KOPT-K1 (cell line): ENCODE measurements around the gene EED.
"Not testable (repeated sequence)": the region's sequence is repeated elsewhere in the genome, so short reads cannot be mapped to it uniquely, and the experiment has no call there.

Experiments used
- H3K27ac ChIP-seq: fragments of 200-600 bp; sonication (generic); 2 replicates; pipeline ENCODE4 v1.5.1; 2016; ENCODE audit warnings: antibody characterized with exemption, mild to moderate bottlenecking, low read depth, low read length; ENCODE audit not compliant: poor library complexity, severe bottlenecking
- H3K36me3 ChIP-seq: fragments of 200-600 bp; sonication (generic); 2 replicates; pipeline ENCODE4 v1.5.1; 2017; ENCODE audit warnings: antibody characterized with exemption, mild to moderate bottlenecking, low read length, moderate library complexity; ENCODE audit not compliant: insufficient read depth
- H3K9me3 ChIP-seq: fragments of 200-600 bp; sonication (generic); 2 replicates; pipeline ENCODE4 v1.5.1; 2017; ENCODE audit warnings: antibody characterized with exemption, low read length, mild to moderate bottlenecking; ENCODE audit not compliant: insufficient read depth, poor library complexity, severe bottlenecking

Gene EED

DNA sequence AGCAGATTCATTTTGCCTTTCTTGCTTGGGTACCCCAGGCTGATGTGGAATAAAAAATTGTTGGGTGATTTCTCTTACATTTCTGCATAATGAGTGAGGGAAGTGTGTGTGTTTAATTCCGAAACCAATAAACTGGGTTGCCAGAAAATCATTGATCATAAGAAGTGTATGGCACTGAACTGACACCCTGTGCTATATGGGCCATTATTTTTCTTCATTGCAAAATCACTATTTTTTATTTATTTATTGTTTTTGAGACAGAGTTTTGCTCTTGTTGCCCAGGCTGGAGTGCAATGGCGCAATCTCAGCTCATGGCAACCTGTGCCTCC is 42.9 kb downstream of the EED start:
- H3K27ac ChIP-seq, result no peak overlapping the region
- H3K36me3 ChIP-seq, result peaks cover 22% of the 10 kb centered on the region; the same call in 1 of the 2 replicates
- H3K9me3 ChIP-seq, result no peaks in the 10 kb centered on the region

DNA sequence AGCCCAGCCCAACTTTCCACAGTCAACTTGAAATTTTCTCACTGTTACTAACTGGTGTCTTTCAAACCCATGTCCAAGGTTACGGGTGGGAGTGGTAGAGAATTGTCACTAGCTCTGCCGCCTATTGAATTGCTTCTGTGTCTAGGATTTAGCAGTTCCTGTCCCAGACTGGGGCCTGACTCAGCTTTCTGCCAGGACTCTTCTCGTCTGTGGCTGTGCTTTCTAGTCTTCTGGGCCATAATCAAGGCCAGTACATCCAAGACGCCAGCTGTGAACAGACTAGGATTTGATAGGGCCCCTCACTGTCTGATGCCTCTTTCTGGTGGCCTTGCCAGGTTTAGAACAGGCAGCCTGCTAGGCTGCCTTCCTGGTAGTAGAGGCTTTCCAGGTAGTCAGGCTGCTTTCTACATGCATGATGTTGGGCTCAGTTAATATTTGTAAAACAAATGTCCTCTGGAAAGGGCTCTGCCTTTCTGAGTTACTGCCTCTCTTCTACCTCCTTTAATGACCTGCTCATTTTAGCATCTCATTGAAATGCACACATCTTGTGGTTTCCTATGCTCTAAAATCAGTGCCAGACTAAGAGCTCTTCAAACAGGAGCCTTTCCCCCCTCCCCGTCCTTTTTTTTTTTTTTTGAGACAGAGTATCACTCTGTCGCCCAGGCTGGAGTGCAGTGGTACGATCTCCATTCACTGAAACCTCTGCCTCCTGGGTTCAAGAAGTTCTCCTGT is 44.4 kb downstream of the EED start:
- H3K9me3 ChIP-seq, result no peaks in the 10 kb centered on the region
- peaks cover 9% of the 10 kb centered on the region; the same call in 1 of the 2 replicates for H3K36me3 ChIP-seq
- H3K27ac ChIP-seq, result no peak overlapping the region

DNA sequence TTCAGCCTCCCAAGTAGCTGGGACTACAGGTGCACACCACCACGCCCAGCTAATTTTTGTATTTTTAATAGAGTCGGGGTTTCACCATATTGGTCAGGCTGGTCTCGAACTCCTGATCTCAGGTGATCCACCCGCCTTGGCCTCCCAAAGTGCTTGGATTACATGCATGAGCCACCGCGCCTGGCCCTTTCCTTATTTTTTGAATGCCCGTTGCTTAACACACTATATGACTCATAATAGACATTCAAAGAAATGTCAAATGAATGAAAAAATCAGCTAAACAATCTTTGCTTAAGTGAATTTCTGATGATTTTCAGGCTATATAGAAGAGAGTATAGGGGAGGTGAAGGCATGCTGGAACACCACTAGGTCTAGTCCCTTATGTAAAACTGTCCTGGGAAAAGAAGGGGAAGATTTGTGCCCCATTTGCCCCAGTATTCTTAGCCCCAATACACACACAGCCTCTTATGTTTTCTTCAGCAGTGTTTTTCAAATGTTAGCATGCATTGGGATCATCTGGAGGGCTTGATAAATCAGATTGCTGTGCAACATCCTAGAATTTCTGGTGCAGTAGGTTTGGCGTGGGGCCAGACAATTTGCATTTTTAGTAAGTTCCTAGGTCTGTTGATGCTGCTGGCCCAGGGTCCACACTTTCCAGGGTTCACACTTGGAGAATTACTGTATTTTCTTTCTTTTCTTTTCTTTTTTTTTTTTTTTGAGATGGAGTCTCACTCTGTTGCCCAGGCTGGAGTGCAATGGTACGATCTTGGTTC is 45.1 kb downstream of the EED start:
- H3K9me3 ChIP-seq, H3K27ac ChIP-seq, H3K36me3 ChIP-seq: not testable (repeated sequence)

DNA sequence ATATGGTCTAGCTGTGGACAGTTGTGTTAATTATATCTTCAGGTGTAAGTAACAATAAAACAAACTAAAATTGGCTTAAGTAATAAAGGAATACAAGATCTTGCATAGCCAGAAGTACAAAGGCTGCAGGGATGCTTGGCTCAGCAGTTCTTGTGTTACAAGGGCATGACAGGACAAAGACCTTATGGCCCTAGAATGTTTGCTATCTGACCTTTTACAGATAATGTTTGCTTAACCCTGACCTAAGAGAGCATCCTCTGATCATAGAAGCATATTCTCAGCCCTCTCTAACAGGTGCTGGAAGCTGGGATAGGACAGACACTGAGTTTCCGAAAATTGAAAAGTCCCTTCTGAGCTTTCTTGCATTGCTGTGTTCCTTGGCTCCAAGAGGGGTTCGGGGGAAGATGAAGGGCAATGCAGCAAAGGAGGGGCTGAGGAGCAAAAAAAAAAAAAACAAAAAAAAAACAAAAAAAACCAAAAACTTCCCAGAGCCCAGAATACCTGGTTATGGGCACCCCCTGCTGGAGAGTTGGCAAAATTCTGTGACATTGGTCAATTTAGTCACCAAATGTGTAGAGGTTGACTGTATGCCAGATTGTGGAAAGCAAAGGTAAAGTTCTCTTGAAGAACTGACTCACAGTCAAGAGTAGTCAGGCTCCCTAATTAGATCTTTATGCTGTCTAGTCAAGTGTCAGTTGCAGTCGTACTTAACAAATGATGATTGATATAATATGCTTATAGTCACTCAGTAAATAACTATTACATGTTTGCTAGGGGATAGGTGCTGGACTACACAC is 47.1 kb downstream of the EED start:
- no peak overlapping the region for H3K27ac ChIP-seq
- no peaks in the 10 kb centered on the region for H3K36me3 ChIP-seq
- H3K9me3 ChIP-seq, result no peaks in the 10 kb centered on the region

DNA sequence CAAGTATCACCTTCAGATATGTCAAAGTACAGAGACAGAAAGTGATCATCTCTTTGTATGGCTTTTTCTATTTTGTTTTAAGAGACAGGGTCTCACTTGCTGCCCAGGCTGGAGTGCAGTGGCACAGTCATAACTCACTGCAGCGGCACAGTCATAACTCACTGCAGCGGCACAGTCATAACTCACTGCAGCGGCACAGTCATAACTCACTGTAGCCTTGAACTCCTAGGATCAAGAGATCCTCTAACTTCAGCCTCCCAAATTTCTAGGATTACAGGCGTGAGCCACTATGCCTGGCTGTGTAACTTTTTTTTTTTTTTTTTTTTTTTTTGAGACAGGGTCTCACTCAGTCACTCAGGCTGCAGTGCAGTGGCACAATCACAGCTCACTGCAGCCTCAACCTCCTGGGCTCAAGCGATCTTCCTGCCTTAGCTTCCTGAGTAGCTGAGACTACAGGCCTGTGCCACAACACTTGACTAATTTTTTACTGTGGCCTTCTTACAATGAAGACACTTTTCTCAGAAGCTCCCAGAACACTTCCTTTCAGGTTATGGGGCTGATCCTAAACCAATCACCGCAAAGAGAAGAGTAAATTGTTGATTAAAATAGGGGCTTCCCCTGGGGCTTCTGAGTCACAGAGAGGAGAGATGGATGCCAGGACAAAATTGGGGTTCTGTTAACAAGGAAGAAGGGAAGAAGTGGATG is 48.5 kb downstream of the EED start:
- H3K9me3 ChIP-seq, result no peaks in the 10 kb centered on the region
- no peak overlapping the region for H3K27ac ChIP-seq
- no peaks in the 10 kb centered on the region for H3K36me3 ChIP-seq

DNA sequence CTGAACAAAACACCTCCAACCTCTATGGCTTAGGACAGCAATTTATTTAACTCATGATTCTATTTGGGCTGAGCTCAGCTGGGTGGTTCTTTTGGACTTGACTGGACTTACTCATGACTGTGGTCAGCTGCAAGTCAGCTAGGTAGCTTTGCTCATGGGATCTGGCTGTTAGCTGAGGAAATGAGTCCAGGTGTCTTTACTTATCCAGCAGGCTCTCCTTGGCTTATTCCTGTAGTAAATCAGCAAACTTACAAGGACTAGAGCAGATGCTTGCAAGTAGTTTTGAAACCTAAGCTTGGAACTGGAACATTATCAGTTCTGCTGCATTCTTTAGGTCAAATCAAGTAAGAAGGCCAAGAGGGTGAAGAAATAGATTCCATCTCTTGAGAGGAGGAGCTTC is 49.5 kb downstream of the EED start:
- Histone ChIP-seq H3K36me3 (no peaks in the 10 kb centered on the region), H3K27ac (no peak overlapping the region), H3K9me3 (no peaks in the 10 kb centered on the region)

DNA sequence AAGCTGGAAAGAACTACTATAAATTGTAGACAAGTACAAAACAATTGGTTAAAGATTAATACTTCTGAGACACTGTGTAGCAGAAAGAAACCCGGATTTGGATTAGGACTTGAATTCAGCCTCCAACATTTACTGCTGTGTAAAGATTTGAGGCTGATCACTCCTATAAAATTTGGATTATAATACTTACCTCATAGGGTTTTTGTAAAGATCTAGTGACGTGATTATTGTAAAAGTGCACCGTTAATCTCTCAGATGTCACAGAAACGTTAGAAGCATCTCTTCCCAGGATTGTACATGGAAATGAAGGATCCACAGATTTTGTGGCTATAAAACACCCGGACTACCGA is 57.2 kb downstream of the EED start:
- H3K27ac ChIP-seq, result peak overlapping the region; percentile 77
- H3K9me3 ChIP-seq, result no peaks in the 10 kb centered on the region

DNA sequence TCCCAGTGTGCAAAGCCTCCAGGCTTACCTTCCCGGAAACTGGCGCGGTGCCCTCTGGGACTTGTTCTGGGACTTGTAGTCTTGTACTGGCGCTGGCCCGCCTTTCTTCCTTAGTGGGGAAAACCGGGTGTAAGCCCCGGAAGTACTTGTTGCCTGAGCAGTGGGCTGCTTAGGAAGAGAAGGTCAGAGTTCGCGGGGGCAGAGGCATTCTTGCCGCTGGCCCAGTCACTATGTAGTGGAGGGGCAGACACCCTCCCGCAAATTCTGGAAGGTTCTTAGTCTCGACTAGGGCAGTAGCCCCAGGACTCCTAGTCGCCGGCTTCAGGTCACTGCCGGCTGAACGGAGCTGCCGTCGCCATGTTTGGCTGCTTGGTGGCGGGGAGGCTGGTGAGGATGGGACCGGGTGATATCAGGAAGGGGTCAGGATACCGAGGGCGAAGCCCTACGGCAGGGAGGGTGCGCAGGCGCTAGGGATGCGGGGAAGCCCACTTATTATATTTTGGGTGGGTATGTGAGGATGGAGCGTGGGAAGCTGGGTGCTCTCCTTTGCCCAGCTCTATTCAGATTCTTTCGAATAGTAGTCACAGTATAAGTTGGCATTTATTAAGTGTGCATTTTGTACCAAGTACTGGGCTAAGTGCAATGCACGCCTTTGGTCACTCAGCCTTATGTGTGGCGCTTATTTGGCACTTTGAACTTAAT is 57.7 kb downstream of the EED start, which contains the start of gene HIKESHI:
Gene HIKESHI, plus strand, starts transcription at position 149 of the 702 bp plus-strand sequence. Its CDS starts 209 bp downstream, at position 358.
- peak within 1 kb of the TSS; percentile 77 for H3K27ac ChIP-seq
- H3K9me3 ChIP-seq, result no peaks in the 10 kb centered on the region
- H3K36me3 ChIP-seq, result peaks cover 11% of the 10 kb centered on the region; the same call in 1 of the 2 replicates

More for the DNA sequence above, 57.2 kb downstream of the EED start:
- H3K36me3 ChIP-seq, result peaks cover 11% of the 10 kb centered on the region; the same call in 1 of the 2 replicates

DNA sequence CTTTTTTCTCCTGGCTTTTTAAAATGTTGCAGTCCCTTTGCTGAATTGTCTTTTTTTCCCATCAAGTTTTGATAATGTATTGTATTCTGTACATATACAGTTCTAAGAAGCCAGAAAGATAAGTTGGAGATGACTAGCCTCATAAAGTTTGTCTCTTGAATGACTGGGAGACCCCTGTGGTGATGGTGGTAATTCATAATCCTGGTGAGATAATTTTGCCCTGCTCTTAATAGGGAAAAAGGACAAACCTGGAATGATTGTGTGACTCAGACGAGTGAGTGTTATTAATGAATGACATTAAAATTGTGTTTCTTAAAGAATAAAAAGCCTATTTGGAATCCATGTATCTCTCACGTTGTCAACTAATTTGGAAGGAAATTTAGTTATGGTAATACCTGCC is 58.7 kb downstream of the EED start:
- Histone ChIP-seq H3K27ac (peak overlapping the region; percentile 77), H3K36me3 (peaks cover 11% of the 10 kb centered on the region; the same call in 1 of the 2 replicates), H3K9me3 (no peaks in the 10 kb centered on the region)

DNA sequence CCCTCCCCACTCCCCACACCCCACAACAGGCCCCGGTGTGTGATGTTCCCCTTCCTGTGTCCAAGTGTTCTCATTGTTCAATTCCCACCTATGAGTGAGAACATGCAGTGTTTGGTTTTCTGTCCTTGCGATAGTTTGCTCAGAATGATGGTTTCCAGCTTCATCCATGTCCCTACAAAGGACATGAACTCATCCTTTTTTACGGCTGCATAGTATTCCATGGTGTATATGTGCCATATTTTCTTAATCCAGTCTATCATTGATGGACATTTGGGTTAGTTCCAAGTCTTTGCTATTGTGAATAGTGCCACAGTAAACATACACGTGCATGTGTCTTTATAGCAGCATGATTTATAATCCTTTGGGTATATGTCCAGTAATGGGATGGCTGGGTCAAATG is 64.2 kb downstream of the EED start:
- peaks cover 17% of the 10 kb centered on the region; the same call in 1 of the 2 replicates for H3K36me3 ChIP-seq
- not testable (repeated sequence) for H3K9me3 ChIP-seq, H3K27ac ChIP-seq

DNA sequence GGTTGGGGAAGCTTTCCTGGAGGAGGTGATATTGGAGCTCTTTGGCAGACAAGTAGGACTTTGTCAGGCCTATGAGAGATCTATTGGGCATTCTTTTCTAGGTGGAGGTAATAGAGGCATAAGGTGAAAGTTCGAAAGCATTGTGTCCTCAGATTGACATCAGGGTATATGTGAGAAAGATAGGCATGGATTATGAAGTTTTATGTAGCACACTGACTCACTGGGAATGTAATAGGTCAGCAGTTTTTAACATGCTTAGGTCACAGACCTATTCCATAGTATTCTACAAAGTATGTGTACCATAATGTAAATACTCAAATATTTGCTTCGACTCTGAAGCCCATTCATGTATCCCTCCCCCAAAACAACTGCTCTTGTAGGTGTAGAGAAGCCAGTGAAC is 69.2 kb downstream of the EED start:
- Histone ChIP-seq H3K27ac (no peak overlapping the region), H3K36me3 (peaks cover 42% of the 10 kb centered on the region), H3K9me3 (no peaks in the 10 kb centered on the region)

DNA sequence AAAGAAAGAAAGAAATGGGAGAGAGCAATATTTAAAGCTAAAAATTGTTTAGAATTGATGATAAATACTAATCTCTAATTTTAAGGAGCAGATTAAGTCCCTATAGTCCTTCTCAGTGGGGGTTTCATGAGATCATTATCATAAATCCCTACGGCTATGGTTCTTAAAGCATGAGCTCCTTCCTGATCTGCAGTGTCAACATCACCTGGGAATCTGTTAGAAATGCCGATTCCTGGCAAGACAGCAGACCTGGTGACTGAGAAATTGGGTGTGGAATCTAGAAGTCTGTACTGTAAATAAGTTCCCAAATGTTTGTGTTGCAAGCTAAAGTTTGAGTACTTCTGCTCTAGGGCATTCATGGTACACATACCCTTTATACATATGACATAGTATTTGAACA is 70.1 kb downstream of the EED start:
- H3K27ac ChIP-seq, result no peak overlapping the region
- no peaks in the 10 kb centered on the region for H3K9me3 ChIP-seq
- H3K36me3 ChIP-seq, result peaks cover 50% of the 10 kb centered on the region
